GM12873 (cell line): ENCODE data around the gene HOXB1.

Source experiments
- CTCF ChIP-seq: IDR thresholded peaks from 2 replicates; pipeline ENCODE4 v1.5.1; 2012; ENCODE audit warnings: low read depth, mild to moderate bottlenecking, moderate library complexity, low read length, control low read depth; ENCODE audit not compliant: insufficient read depth; ENCODE audit errors: missing control alignments

Gene HOXB1

GRCh38 chr17:48565925-48566710 lies 35.3 kb upstream of the HOXB1 start:
- no peak for TF ChIP-seq CTCF

- TF ChIP-seq CTCF, result no peak
Observed at GRCh38 chr17:48565022-48565554, 34.3 kb upstream of the HOXB1 start.

GRCh38 chr17:48564188-48565021 lies 33.6 kb upstream of the HOXB1 start:
- TF ChIP-seq CTCF, result no peak

- TF ChIP-seq CTCF, result no peak
Observed at GRCh38 chr17:48563867-48564187, 33.0 kb upstream of the HOXB1 start.

GRCh38 chr17:48563385-48563838 lies 32.6 kb upstream of the HOXB1 start:
- TF ChIP-seq CTCF, result no peak

- no peak for TF ChIP-seq CTCF
Observed at GRCh38 chr17:48562934-48563333, 32.1 kb upstream of the HOXB1 start.

- TF ChIP-seq CTCF, result peak; percentile 32
Observed at GRCh38 chr17:48561884-48562810, 31.3 kb upstream of the HOXB1 start.
